HL-60/S4 treated with retinoic acid at 250 ng/mL for 4 days and 3 days (cell line): ENCODE data around the gene SPDYE3.
"Not testable (repeated sequence)": the region's sequence is repeated elsewhere in the genome, so short reads cannot be mapped to it uniquely, and the experiment has no call there.

ENCODE experiments used
- in situ Hi-C: fragments of 300-500 bp; cut with MboI; formaldehyde crosslinking; loops from 2 replicates; pipeline ENCODE4 v1.7.0; 2022; ENCODE audit warnings: low sequenced_read_pairs

SPDYE3 gene, protein sequence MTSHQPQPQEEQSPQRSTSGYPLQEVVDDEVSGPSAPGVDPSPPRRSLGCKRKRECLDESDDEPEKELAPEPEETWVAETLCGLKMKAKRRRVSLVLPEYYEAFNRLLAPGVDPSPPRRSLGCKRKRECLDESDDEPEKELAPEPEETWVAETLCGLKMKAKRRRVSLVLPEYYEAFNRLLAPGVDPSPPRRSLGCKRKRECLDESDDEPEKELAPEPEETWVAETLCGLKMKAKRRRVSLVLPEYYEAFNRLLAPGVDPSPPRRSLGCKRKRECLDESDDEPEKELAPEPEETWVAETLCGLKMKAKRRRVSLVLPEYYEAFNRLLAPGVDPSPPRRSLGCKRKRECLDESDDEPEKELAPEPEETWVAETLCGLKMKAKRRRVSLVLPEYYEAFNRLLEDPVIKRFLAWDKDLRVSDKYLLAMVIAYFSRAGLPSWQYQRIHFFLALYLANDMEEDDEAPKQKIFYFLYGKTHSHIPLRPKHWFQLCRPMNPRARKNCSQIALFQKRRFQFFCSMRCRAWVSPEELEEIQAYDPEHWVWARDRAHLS

DNA sequence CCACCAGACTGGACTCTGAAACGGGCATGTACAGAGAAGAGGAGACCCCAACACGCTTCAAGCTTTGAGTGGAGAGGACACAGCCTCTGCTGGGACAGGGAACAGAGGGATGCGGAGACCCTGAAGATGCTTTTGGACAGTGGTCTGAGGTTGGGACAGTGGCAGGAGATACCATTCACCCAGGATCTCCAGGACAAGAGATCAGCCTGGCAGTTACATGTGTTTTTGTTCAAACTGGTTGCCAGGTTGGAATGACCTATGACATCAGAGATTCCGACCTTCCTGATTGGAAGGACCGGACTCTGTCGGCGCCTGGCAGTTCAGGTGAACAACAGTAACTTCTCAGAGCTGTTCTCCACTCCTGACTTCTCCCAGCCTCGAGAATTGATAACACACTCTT, at the start of gene SPDYE3:
SPDYE3 (plus strand) TSS at position 301 of the 400 bp plus-strand sequence. CDS start 184 bp downstream, outside the sequence.
- in situ Hi-C loops = not testable (repeated sequence)

DNA sequence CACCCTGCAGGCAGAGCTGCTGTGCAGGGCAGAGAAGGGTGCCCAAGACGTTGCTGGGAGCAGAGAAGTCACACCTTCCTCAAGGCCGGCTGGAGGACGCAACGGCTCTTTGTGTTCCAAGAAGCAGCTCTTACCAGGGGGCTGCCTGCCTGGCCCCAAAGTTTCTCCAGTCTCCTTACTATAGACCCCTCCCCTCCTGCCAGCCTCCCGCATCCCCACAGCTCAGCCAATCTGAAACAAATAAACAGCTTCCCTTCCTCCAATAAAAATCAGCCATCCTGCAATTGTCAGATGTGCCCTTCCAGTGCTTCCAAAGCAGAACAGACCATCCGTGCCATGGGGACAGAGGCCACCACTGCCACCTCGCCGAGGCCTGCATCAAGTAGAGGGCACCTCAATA, 47.5 kb upstream of the SPDYE3 start:
- in situ Hi-C loops = not testable (repeated sequence)

DNA sequence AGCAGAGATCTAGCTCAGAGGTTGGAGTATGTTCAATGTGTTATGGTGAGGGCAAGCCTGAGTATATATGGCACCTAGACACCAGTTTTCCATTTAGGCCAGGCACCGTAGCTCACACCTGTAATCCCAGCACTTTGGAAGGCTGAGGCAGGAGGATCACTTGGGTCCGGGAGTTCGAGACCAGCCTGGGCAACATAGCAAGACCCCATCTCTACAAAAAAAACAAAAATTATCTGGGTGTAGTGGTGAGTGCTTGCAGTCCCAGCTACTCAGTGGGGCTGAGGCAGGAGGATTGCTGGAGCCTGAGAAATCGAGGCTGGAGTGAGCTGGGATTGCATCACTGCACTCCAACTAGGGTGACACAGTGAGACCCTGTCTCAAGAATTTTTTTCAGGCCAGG, 44.6 kb upstream of the SPDYE3 start:
- in situ Hi-C loops = not testable (repeated sequence)

DNA sequence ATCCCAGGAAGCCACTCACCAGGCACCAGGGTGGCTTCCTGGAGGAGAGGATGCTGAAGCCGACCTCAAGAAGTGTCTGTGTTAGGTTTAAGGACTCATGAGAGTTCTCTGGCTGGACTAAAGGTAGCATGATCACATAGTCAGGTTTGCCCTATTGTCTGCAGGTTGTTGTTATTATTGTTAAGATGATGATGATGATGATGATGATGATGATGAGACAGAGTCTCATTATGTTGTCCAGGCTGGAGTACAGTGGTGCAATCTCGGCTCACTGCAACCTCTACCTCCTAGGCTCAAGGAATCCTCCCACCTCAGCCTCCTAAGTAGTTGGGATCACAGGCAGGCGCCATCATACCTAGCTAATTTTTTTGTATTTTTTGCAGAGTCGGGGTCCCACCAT, 43.3 kb upstream of the SPDYE3 start:
- in situ Hi-C loops = not testable (repeated sequence)

DNA sequence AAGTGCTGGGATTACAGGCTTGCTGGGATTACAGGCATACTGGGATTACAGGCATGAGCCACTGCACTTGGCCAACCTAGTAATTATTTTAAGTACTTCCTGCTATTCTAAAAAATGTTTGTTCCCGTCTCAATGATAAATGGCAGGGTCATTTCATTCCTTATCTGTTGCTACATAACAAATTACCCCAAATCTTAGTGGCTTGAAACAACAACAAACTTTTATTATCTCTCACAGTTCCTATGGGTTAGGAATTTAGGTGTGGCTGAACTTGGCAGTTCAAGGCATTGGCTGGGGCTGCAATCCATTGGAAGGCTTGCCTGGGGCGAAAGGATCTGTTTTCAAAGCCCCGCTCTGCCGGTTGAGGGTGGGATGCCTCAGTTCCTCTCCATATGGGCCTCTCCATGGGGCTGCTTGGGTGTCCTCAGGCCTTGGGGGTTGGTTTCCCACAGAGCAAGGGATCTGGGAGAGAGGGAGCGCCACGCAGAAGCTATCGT, 42.8 kb upstream of the SPDYE3 start:
- in situ Hi-C loops = not testable (repeated sequence)

DNA sequence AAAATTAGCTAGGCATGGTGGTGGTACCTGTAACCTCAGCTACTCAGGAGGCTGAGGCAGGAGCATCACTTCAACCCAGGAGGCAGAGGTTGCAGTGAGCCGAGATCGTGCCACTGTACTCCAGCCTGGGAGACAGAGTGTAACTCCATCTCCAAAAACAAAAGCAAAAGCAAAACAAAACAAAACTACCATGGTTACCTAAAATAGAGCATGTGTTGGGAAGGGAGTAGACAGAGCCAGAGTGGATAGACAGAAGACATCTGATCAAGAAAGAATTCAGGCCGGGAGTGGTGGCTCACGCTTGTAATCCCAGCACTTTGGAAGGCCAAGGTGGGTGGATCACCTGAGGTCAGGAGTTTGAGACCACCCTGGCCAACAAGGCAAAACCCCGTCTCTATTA, 41.7 kb upstream of the SPDYE3 start:
- in situ Hi-C loops = not testable (repeated sequence)

DNA sequence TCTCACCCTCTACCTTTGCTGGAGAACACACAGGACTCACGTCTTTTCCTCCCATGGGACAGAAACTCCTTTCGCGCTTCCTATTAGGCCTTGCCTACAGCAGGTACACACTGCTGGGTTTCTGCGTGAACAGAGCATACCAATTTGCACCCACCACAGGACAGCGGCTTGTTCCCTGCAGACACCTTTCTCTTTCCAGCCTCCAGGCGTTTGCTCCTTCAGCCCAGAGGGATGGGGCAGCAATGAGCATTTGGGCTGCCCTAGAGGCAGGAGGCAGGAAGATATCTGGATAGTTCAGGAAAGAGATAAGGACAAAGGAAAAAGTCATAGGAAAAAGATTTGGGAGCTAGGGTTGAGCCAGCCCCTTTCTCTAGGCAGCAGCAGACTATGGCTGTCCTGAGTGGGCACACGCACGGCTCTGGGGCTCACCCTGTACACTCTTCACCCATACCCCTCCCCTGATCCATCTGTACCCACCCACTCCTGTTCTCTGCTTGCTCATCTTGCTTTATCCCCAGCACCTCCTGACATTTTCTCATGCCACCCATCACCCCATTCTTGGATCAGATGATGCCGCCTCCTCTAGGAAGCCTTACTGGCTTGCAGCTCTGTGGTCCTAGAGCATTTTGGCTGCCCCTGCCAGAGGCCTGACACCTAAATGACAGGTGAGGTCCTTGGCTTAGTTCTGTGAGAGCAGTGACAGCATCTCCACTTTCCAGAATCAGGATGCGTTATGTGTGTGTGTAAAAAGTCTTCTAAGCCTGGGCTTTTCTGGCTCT, 40.7 kb upstream of the SPDYE3 start:
- in situ Hi-C loops = no loop called here

DNA sequence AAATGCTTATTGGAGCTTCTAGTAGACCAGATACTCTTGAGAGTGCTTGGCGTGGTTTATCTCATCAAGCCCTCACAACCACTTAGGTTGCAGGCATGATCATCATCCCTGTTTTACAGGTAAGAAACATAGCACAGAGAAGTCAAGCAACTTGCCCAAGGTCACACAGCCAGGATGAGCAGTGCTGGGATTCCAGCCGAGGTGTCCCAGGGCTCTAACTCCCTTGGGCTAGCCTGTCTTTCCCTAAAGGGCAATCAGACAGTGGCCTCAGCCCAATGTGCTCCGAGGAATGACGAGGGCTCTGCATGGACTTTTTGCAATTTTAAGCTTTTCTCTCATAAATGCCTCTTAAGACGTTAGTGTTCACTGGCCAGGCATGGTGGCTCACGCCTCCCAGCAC, 39.9 kb upstream of the SPDYE3 start:
- in situ Hi-C loops = no loop called here

DNA sequence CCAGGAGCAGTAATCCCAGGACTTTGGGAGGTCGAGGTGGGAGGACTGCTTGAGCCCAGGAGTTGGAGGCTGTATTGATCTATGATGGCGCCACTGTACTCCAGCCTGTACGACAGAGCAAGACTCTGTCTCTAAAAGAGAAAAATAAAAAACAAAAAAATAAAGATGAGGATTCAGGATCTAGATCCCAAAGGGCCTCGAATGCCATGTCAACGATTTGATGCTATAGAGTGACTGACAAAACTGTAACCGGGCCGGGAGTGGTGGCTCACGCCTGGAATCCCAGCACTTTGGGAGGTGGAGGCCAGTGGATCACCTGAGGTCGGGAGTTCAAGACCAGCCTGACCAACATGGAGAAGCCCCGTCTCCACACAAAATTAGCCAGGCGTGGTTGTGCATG, 38.6 kb upstream of the SPDYE3 start:
- in situ Hi-C loops = not testable (repeated sequence)

DNA sequence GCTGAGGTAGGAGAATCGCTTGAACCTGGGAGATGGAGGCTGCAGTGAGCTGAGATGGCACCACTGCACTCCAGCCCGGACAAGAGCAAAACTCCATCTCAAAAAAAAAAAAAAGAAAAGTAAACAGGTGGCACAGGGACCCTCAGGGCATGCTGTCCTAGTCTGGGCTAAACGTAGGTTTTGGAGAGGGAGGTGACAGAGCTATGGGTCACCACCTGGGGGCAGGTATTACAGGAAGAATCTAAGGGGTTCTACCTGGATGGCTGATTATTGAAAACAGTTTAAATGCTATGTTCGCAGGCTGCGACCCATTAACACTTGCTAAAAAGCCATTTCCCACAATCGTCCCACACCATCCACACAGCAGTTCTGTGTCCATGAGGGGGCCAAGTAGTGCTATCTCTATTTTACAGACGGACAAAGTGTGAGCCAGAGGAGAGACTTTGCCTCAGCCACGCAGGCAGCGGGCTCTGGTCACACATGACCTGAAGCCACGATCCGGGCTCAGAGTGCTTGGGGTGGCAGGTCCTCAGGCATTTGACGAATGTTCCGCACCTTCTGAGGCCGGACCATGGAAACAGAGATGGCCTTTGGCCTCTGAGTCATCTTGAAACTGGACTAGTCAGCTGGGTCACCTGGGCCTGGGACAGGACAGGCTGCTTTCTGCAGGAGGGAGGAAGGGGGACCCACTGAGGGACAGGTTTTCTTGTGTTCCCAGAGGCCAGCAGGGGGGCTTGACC, 38.0 kb upstream of the SPDYE3 start:
- in situ Hi-C loops = not testable (repeated sequence)

DNA sequence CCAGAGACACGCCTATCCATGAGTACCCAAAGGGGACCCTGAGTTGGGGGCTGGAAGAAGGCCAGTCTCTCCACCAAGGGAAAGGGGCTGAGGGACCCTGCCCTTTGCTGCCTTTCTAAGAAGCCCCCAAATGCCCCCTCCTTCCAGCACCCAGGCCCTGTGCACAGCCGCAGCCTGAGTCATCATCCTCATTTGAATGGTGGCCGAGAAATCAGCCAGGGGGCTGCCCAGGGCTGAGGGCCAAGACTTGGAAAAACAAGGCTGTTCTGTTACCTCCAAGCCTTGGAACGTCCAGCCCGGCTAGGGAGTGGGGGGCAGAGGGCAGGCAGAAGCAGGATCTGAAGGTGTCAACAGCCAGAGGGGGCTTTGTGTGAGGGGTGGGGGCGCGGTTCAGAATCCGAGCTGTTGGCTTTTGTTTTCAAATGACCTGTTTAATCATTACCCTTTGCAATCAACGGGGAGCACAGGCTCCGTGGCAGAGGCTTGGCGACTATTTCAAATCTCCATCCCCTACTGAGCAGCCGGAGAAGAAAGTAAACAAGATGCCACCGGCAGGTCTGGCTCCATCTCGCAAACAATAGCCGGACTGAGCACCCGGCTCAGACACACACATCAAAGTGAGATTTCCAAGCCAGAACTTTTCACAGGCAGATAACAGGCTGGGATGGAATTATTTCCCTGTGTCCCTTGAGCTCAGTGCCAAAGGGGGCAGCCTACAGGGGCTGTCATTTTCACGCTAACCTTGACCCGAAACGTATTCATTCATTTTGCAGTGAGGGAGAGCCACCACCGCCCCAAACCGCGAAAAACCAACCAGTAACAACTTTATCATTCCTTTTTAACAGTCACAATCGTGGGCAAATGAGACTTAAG, 37.2 kb upstream of the SPDYE3 start:
- in situ Hi-C loops = not testable (repeated sequence)

DNA sequence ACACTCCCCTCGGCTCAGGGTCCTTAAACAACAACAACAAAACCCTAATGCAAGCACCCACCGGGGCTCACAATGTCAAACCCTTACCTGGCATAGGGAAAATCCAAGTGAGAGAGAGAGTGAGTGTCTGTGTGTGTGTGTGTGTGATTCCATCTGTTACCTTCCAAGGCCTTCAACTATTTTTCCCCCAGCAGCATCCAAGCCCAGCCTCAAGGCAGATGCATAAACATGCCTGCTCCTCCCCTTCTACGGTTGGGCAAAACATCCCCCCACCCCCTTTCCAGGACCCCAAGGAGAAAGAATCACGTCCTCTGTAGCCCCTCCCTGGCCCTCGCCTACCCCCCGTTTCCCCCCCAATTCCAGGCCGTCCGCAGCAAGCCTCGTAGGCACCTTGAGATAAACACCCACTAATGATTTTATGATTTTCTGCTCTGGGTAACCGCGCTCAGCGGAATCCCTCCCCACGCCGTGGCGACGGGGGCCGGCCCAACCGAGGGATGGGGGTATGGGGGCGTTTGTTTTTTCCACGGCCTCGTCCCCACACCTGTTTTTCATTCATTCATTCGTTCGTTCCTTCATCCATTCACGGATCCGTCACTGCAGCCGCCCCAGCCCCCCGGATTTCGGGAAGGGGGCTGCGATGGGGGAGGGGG, 36.4 kb upstream of the SPDYE3 start:
- in situ Hi-C loops = not testable (repeated sequence)

DNA sequence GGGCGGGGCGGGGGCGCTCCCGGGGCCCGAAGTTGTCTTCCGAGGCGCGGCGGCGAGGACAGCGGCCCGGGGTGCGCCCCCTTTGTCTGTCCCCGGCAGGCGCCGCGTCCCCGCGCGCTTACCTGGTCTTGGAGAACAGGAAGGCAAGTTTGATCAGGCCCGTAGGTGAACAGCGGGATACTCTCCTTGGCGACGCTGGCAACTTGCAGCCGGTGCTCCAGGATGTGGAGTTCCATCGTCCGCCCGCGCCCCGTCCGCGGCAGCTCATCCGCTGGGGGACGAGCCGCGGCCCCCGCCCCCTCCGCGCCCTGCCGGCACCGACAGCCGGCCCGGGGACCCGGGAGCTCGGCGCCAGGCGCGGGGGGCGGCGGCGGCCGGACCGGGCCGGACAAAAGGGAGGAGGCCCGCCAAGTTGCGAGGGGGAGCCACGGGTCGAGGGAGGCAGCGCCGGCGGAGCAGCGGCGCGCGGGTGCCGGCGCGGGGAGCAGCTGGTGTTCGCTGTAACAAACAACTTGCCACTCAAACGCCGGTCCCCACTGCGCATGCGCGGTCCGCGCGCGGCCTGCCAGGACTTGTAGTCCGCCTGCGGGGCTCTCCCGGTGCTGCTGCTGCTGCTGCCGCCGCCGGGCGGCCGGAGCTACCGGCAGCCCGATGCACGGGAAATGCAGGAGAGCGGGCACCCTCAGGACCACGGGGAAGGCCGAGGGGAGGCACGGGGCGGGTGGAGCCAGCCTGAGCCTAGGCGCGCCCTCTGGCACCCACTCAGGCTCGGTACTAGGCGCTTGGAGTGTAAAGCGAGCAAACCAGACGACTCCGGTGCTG, 35.6 kb upstream of the SPDYE3 start:
- in situ Hi-C loops = no loop called here

DNA sequence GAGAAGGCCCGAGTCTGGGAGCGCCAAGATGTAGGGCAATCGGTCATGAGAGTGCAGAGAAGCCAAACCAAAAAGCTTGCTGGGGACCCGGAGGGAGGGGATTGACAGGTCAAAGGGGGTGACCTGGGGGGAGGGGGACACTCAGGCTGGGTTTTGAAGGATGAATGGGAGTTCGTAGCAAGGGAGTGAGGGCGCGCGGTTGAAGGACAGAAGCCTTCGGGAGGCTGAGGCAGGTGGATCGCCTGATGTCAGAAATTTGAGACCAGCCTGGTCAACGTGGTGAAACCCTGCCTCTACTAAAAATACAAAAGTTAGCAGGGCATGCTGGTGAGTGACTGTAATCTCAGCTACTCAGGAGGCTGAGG, 35.0 kb upstream of the SPDYE3 start:
- in situ Hi-C loops = not testable (repeated sequence)

DNA sequence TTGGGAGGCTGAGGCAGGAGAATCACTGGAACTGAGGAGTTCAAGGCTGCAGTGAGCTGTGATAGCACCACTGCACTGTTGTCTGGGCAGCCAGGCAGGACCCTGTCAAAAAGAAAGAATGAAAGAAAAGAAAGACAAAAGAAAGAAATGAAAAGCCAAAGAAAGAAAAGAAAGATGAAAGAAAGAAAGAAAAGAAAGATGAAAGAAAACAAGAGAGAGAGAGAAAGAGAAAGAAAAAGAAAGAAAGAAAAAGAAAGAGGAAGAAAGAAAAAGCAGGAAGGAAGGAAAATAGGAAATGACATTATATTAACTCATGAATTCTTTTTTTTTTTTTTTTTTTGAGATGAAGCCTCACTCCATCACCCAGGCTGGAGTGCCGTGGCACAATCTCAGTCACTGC, 32.4 kb upstream of the SPDYE3 start:
- in situ Hi-C loops = no loop called here

DNA sequence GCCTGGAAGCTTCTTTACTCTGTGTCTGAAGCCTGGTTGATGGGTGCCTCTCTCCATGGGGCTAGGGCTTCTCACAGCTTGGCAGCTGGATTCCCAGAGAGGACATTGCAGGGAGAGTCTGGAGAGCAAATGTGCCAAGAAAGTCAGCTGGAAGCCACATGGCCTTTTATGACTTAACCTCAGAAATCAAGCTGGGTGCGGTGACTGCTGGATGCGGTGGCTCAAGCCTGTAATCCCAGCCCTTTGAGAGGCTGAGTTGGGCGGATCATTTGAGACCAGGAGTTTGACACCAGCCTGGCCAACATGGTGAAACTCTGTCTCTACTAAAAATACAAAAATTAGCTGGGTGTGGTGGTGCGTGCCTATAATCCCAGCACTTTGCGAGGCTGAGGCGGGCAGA, 31.4 kb upstream of the SPDYE3 start:
- in situ Hi-C loops = not testable (repeated sequence)

DNA sequence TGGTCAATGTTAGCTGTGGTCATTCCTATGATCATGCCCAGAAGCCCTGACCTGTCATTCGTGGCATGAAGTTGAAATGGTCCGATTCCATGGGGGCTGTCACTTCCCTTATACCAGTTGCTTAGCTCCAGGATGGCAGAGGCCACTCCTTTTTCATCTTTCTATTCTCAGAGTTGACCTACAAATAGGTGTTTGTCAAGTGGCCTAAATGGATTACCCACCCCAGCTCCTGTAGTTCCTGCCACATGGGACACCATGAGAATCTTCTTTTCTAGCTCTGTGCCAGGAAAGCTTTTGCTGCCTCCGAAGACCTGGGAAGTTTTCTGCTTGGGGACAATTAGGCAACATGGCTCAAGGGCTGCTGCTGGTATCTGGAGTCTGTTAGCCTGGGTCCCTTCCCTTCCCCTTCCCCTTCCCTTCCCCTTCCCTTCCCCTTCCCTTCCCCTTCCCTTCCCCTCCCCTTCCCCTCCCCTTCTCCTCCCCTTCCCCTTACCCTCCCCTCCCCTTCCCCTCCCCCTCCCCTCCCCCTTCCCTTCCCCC, 25.4 kb upstream of the SPDYE3 start:
- in situ Hi-C loops = not testable (repeated sequence)

DNA sequence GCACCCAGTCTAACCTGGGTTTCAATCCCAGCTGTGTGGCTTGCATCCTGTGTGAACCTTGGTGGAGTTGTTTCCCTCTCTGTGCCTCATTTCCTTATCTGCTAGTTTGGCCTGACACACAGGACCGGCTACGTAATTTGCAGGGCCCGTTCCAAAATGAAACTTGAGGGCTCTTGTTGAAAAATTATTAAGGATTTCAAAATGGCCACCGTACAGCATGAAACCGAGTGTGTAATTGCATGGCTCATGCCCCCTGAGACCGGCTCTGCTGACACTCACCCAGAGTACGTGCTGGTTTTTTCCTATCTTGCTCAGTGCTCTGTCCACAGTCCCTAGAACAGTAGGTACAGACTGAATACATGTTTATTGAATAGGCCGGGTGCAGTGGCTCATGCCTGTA, 24.4 kb upstream of the SPDYE3 start:
- in situ Hi-C loops = not testable (repeated sequence)
